Activated CD4-positive, CD25-positive, alpha-beta regulatory T cell (primary cell): Measurements from ENCODE around the gene IRGC.

ENCODE experiments used
- DNase-seq, 4 experiments: peaks; one replicate each; lab custom pipeline; 2025; lab: John Stamatoyannopoulos, UW

IRGC gene

DNA sequence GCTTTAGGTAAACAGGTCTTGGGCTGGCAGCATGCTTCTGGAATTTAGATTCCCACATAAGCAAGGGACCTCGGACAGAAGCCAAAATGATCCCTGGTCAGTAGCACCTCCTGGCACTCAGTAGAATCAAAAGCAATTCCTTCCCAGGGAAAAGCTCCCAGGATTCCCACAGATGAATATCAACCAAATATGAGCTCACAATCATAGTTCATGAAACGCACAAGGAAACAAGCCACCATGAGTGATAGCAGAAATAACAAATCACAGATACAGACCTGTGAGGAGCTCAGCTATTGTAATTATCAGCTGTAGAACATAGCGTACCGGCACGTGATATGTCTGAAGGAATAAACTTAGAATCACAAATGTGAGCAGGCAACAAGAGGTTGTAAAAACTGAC lies 24.1 kb upstream of the IRGC start:
- DNase-seq = no peak

DNA sequence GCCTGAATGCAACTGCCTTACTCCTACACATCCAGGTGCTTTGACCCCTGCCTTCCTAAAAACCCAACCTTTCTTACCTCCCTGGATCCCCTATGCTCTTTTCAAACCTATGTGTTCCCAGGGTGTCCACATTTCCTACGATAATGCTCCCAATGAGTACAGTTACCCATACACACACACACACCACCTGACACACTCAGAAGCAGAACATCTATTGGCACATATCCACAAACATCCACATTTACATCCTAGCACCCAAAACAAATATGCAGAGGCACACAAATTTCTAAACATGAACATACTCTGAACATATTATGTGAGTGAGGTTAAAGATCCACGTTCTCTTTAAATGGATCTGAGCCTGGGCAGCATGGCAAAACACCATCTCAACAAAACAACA lies 23.5 kb upstream of the IRGC start:
- no peak for DNase-seq

DNA sequence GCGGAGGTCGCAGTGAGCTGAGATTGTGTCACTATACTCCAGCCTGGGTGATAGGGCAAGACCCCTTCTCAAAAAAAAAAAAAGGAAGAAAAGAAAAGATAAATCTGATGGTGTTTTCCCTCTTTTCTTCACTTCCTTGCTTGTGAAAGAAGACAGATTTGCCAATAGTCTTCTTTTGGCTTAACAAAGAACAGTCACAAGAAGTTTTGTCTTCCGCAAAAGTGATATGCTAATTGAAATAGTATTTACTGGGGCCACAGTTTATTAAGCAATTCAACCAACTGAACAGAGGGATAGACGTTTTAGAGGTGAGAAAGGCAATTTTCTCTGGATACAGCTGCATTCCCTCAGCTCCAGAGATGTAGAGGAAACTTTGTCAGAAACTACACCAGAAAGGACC lies 23.0 kb upstream of the IRGC start:
- DNase-seq = no peak

DNA sequence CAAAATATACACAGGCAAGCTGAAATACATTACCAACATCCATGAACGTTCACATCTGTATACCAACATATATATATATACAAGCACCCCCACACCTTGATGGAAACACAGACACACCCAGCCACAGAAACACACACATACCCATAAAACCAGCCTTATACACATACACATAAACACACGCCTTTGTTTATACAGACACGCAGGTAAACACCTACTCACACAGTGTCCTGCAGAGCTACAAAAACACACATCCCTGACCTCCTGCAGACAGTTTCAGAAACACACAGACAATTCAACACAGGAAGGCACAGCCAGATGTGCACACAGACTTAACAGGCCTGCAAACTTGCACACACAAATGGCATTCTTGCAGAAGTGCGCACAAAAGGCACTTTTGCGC lies 21.3 kb upstream of the IRGC start:
- no peak for DNase-seq

DNA sequence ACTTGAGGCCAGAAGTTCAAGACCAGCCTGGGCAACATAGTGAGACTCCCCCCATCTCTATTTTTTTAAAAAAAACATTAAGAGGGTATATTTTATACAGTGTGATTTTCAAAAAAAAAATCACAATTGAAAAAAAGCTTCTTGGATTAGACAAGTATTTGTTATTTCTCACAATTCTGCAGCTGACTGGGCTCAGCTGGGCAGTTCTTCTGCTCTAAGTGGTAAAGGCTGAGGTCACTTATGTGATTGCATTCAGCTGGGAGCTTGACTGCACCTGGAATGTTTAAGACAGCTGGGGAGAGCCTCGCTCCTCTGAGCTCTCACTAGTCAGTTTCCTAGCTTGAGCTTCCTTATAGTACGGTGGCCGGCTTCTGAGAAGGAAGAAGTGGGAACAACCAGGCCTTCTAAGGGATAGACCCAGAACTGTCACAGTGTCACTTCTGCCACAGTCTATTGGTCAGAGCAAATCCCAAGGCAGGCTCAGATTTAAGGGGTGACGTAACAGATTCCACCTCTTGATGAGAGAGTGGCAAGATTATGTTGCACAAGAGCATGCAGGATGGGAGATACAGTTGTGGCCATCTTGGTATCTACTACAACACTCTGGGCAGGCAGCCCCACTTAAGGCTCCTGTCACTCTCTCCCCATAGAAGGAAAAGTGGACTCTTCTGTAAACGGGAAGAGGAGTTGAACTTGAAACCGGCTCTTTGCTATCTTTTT lies 19.7 kb upstream of the IRGC start:
- no peak for DNase-seq

DNA sequence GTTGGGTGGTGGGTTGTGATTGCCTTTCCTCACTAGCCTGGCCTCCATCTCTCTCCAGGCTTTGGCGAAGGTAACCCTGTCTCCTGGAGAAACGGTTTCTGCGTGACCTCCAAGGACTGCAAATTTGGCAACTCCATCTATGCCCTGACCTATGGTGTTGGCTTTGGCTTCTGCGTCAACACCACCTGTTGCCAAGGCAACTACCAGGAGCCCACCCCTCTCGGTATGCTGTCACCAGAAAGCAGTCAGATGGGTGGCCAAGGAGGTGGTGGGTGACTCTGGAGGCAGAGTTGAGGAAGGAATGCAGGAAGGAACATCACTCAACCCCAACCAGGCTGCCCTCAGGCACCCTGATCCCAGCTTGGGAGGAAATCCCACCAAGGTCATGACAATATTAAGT lies 18.6 kb upstream of the IRGC start:
- DNase-seq = no peak

DNA sequence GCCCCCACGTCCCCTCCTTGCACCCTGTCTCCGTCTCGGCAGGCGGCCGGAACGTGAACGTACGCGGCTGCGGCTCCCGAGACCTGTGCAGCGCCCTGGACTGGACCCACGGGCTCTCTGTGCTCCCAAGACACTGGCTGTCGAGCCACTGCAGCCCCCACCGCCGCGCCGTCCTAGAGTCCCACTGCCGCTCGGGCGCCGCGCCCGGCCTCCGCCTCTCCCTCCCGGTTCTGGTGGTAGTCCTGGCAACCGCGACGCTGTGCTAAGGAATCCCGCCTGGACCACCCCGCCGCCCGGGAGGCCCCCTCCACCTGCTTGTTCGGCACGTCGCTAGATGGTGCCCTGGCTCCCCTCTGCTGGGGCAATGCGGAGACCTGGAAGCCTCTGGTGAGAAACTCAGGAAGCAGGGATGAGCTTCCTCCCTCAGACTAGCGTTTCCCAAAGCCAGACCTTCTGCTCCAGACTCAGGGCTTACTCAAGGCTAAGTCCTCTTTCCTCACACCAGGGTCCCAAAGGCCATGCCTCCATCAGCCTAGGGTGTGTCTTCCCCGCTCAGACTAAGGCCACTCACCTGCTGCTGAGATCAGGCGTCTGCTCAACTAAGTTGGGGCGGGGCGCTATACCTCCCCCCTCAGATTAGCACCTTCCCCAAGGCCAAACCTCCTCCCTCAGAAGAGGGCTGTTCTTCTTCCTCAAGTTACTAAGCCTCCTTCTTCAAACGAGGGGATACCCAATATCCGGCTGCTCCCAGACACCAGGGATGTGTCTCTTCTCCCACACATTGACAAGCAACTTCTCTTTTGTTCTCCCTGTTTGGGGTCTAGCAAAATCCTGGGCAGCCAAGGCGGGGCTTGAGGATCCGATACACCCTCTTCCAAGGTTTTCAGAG lies 16.1 kb upstream of the IRGC start:
- no peak for DNase-seq

DNA sequence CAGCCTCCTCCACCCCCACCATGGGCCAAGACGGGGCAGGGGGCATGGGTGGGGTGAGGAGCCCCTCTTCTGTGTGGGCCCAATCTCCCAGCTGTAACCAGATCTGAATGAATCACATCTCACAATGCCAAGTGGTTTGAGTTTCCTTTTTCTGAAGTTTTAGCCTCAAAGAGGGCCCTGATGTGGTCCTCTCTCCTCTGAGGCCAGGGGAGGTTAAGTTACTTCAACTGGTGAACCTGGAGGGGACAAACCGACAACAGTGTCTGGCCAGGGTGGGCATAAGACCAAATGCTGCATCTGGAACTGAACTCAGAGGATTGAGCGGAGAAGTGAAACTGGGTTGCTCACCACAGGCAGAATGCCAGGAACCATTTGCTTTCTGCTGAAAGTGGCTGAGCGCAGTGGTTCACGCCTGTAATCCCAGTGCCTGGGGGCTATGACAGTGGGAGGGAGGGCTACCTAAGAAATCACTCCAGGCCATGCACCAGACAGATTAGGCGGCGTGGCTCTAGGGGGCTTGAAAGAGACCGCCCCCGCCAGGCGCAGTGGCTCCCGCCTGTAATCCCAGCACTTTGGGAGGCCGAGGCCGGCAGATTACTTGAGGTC lies 15.4 kb upstream of the IRGC start:
- DNase-seq = no peak

DNA sequence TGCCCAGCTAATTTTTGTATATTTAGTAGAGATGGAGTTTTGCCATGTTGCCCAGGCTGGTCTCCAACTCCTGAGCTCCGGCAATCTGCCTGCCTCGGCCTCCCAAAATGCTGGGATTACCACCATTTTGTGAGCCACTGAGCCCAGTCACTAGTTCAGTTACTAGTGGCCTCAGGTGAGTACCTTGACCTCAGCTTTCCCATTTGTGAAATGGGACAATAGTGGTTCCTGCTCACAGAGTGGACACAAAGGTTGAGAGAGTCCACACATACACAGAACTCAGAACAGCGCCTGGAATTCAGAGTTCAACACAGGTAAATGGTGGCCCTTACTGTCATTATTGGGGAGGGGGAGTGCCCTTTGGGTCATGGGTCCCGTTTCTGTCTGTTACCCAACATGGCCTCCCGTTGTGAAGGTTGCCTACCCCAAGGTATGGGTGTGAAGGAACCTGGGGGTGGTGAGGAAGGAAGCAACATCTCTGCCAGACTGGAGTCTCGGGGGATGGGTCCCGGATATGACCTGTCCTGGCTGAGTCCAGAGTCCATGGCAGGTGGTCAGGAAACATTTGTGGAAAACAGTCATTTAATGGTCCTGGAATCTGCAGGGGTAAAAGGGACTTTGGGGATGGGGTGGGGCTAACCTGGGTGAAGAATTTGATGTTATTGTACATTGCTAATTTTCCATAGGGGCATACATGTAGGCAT lies 11.7 kb upstream of the IRGC start:
- no peak for DNase-seq

DNA sequence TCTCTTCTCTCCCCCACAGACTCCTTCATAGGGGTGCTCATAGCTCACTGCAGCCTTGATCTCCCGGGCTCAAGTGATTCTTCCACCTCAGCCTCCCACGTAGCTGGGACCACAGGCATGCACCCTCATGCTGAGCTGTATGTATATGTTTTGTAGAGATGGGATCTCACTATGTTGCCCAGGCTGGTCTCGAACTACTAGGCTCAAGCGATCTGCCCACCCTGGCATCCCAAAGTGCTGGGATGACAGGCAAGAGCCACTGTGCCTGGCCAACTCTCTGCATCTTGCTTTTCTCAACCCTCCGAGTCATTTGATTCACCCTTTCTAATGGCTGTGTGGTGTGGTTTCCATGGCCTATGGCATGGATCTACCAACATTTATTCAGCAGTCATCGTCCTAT lies 10.1 kb upstream of the IRGC start:
- DNase-seq = no peak

DNA sequence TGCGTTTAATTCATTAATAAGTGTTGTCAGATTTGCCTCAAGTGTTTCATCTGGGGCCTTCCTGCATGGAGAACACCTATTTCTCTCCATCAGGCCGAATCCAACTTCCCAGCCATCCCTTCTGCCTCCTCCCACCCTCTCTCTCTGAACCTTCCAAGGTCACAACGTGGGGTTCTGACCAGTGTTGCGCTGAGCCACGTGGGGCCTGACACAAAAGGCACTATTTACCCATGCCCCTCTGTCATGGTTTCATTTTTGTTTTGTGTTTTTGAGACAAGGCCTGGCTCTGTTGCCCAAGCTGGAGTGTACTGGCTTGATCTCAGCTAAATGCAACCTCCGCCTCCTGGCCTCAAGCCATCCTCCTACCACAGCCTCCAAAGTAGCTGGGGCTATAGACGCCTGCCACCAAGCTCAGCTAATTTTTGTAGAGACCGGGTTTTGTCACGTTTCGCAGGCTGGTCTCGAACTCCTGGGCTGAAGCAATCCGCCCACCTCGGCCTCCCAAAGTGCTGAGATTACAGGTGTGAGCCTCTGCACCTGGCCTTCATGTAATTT lies 8.6 kb upstream of the IRGC start:
- DNase-seq = no peak

DNA sequence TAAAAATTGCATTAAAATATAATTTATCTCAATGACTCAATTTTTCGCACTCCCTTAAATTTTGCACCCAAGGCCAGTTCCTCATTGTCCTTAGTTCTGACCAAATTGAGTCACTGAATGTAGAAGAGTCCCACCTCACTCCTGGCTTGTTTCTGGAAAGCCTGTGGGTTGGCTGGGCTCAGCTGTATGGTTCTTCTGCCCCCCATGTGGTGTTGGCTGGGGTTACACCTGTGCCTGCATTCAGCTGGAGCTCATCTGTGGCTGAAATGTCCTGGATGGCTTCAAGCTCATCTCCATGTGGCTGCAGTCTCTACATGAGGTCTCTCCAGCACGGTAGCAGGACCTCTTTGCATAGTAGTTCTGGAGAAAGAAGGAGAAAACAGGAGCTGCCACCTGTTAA lies 7.2 kb upstream of the IRGC start:
- no peak for DNase-seq

DNA sequence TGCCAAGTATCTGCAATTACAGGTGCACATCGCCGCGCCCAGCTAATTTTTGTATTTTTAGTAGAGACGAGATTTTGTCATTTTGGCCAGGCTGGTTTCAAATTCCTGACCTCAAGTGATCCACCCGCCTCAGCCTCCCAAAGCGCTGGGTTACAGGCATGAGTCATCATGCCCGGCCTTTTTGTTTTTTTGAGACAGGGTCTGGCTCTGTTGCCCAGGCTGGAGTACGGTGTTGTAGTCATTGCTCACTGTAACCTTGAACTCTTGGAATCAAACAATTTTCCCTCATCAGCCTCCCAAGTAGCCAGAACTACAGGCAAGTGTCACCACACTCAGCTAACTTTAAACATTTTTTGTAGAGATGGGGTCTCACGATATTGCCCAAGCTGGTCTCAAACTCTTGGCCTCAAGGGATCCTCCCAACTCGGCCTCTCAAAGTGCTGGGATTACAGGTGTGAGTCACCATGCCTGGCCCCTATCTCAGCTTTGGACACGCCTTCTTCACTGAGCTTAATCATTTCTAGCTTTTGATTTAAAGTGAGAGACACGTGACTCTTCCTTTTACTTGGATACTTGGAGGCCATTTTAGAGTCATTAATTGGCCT lies 4.0 kb upstream of the IRGC start:
- DNase-seq = no peak

DNA sequence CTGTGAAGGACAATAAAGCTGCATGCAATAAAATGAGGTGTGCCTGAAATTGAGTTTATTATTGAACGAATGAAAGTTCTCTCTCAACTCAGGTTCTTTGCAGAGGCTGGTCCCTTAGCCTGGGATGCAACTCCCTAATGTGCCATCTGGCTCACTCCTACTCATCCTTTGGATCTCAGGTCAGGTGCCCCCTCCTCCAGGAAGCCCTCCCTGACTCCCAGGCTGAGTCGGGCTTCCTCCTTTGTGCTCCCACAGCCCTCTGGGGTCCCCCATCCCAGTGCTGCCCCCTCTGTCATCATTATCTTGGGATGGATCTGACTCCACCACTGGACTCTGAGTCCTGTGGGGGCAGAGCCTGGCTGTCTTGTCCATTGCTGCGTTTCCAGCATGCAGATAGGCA lies 2.7 kb upstream of the IRGC start:
- DNase-seq = no peak

DNA sequence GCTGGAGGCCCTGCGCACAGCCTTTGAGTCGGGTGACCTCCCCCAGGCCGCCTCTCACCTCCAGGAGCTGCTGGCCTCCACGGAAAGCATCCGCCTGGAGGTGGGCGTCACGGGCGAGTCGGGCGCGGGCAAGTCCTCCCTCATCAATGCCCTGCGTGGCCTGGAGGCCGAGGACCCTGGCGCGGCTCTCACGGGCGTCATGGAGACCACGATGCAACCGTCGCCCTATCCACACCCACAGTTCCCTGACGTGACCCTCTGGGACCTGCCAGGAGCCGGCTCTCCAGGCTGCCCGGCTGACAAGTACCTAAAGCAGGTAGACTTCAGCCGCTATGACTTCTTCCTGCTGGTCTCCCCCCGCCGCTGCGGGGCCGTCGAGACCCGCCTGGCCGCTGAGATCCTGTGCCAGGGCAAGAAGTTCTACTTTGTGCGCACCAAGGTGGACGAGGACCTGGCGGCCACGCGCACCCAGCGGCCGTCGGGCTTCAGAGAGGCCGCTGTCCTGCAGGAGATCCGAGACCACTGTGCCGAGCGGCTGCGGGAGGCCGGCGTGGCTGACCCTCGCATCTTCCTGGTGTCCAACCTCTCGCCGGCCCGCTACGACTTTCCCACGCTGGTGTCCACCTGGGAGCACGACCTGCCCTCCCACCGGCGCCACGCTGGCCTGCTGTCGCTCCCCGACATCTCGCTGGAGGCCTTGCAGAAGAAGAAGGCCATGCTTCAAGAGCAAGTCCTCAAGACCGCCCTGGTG lies 2.9 kb downstream of the IRGC start:
- DNase-seq = no peak

DNA sequence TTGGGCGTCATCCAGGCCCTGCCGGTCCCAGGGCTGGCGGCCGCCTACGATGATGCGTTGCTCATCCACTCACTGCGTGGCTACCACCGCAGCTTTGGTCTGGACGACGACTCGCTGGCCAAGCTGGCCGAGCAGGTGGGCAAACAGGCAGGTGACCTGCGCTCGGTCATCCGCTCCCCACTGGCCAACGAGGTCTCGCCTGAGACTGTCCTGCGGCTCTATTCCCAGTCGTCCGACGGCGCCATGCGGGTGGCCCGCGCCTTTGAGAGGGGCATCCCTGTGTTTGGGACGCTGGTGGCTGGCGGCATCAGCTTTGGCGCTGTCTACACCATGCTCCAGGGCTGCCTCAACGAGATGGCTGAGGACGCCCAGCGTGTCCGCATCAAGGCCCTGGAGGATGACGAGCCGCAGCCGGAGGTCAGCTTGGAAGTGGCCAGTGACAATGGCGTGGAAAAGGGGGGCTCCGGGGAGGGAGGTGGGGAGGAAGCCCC lies 3.5 kb downstream of the IRGC start:
- DNase-seq = no peak

DNA sequence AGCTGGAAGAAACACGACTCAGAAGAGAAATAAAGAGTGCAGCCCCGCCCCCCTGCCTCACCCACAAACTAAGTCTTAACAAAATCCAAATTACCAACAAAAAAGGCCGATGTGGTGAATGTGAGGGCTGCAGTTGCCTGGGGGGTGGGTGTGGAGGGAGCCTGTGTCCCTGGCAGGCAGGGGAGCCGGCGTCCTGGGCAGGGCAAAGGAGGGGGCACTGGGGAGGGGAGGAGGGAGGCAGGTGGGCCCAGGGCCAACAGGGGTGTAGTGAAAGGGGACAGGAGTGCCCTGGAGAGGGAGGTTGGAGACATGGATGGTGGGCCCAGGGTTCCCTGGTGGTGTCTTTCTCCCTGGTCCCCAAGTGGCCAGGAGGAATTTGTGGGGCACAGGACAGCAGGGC lies 4.0 kb downstream of the IRGC start:
- DNase-seq = no peak

DNA sequence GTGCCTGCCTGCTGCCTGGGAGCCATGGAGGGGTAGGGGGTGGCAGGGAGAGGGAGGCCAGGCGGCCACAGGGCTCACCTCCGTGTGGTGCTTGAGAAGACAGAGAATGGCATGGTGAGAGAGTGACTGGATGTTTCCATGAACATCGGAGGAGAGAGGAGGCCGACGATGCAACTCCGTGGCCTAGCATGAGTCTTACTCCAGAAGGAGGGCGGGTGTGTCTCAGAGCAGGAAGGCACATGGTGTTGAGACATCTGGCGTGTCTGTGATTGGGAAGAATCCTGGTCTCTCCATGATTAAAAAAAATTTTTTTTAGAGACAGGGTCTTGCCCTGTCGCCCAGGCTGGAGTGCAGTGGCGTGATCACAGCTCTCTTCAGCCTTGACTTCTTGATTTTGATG lies 5.1 kb downstream of the IRGC start:
- no peak for DNase-seq

DNA sequence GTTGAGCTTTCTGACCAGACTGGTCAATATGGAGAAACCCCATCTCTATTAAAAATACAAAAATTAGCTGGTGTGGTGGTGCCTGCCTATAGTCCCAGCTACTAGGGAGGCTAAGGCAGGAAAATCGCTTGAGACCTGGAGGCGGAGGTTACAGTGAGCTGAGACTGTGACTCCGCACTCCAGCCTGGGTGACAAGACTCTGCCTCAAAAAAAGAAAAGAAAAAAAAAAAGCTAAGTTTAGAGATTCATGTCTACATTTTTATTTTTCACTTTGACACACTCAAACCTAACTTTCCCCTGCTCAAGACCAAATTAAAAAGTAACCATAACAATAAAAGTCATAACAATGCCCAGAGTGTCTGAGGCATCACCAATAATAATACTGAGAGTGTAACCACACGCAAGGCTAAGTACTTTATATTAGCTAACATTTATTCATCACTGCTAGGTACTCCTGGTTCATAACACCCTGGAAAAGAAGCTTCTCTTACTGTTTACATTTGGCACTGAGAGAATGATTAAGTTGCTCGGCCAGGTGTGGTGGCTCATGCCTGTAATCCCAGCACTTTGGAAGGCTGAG lies 5.7 kb downstream of the IRGC start:
- DNase-seq = no peak

DNA sequence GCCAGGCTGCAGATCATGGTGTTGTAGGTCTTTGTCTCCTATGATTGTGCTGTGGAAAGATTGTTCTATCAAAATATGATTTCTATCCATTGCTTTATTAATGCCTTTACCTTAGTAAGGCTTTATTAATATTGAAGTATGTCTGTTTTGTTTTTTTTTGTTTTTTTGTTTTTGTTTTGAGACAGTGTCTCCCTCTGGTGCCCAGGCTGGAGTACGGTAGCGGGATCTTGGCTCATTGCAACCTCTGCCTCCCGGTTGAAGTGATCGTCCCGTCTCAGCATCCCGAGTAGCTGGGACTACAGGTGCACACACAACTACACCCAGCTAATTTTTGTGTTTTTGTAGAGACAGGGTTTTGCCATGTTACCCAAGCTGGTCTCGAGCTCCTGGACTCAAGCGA lies 7.7 kb downstream of the IRGC start:
- DNase-seq = no peak

DNA sequence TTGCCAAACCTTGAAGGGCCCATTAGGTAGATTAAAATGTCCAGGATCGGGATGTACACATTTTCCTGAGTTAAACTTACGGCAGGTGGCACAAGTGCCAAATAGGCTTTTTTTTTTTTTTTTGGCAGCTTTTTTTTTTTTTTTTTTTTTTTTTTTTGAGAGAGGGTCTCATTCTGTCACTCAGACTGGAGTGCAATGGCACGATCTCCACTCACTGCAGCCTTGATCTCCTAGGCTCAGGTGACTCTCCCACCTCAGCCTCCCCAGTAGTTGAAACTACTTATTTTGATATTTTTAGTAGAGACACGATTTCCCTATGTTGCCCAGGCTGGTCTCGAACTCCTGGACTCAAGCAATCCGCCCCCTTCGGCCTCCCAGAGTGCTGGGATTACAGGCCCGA lies 9.0 kb downstream of the IRGC start:
- DNase-seq = no peak
